Mesothelial cell of epicardium (in vitro differentiated cells): ENCODE measurements around the gene BCHE. TPM values are rescaled to one million over a fixed set of nuclear protein-coding genes. Genes with fewer than 3 reads are reported as not detected.

Experiments
- DNase-seq, 2 experiments: peaks; one replicate each; pipeline ENCODE4 v3.0.0; 2021; ENCODE audit warnings: low spot score in 2 of 2; ENCODE audit not compliant: unreplicated experiment in 2 of 2
- H3K27ac Mint-ChIP-seq: 2 replicates; pipeline ENCODE4 v1.8.0; 2021; ENCODE audit warnings: mixed read lengths
- H3K27me3 Mint-ChIP-seq: 2 replicates; pipeline ENCODE4 v1.8.0; 2021; ENCODE audit warnings: low read depth, mixed read lengths
- H3K36me3 Mint-ChIP-seq: 2 replicates; pipeline ENCODE4 v1.8.0; 2021; ENCODE audit warnings: mixed read lengths
- H3K4me1 Mint-ChIP-seq: 2 replicates; pipeline ENCODE4 v1.8.0; 2021; ENCODE audit warnings: mixed read lengths
- H3K4me3 Mint-ChIP-seq: 2 replicates; pipeline ENCODE4 v1.8.0; 2021; ENCODE audit warnings: mild to moderate bottlenecking, moderate library complexity, mixed read lengths
- H3K9me3 Mint-ChIP-seq: 2 replicates; pipeline ENCODE4 v1.8.0; 2021; ENCODE audit warnings: mixed read lengths
- CTCF ChIP-seq: fragments of 200-600 bp; sonication (generic); IDR thresholded peaks from one replicate; pipeline ENCODE4 v1.5.0; 2021; ENCODE audit warnings: antibody characterized with exemption; ENCODE audit not compliant: unreplicated experiment
- total RNA-seq: library from RNA; stranded (reverse); gene quantifications from 3 replicates; pipeline ENCODE4 v1.2.1, GENCODE V29; 2021

Gene BCHE
- total RNA-seq, 1 donor from 2014 or later: 6.4 TPM

DNA sequence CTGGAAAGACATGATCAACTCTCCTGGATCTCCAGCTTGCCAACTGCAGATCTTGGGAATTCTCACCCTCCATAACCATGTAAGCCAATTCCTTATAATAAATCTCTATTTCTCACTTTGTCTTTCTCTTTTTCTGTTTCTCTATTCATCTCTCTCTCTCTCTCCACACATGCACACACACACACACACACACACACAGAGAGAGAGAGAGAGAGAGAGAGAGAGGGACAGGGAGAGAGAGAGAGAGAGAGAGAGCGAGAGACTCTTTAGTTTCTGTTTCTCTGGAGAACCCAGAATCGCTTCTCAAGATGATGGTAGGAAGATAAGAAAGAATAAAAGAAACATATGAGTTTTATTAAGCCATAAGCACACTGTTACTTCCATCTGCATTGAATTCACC lies 111.9 kb downstream of the BCHE start:
- Mint-ChIP-seq H3K27me3 (no peaks in the 10 kb centered on the region), H3K9me3 (no peaks in the 10 kb centered on the region), H3K4me1 (no peaks in the 10 kb centered on the region), H3K4me3 (no peak overlapping the region), H3K36me3 (no peaks in the 10 kb centered on the region), H3K27ac (no peak overlapping the region)
- no peak for DNase-seq
- TF ChIP-seq CTCF: no peak
